Superior temporal gyrus (tissue), 1 donor: Measurements from ENCODE around the gene KAZN.
"Not testable (repeated sequence)": the region's sequence is repeated elsewhere in the genome, so short reads cannot be mapped to it uniquely, and the experiment has no call there.

ENCODE experiments used
- DNase-seq: peaks from one replicate; pipeline ENCODE4 v3.0.0-alpha.2; 2016; ENCODE audit errors: extremely low spot score

Gene KAZN

DNA sequence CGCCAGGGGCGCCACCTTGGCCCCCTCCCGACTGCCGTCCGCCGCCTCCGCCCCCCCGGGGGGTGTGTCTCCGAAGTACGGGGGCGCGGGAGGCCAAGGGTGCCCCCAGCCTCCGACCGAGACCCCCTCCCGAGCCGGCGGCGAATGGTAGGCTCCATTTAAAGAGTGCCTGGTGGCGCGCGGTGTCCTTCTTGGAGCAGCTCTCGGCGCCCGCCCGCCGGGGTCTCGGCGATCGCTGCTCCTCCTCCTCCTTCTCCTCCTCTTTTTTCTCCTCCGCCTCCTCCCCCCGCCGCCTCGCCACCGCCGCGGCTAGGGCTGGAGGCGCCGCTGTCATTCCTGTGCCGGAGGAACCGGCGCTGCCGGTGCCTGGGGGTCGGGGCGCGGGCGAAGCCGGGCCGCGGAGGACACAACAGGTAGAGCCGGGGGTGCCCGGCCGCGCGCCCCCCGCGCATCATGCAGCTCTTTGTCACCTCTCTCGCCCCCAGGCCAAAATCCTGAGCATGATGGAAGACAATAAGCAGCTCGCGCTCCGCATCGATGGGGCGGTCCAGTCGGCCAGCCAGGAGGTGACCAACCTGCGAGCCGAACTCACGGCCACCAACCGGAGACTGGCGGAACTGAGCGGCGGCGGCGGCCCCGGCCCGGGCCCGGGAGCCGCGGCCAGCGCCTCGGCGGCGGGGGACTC lies at the start of gene KAZN:
TSS of gene KAZN (plus strand) at position 188 of the 685 bp plus-strand sequence.
- DNase-seq: no peak

DNA sequence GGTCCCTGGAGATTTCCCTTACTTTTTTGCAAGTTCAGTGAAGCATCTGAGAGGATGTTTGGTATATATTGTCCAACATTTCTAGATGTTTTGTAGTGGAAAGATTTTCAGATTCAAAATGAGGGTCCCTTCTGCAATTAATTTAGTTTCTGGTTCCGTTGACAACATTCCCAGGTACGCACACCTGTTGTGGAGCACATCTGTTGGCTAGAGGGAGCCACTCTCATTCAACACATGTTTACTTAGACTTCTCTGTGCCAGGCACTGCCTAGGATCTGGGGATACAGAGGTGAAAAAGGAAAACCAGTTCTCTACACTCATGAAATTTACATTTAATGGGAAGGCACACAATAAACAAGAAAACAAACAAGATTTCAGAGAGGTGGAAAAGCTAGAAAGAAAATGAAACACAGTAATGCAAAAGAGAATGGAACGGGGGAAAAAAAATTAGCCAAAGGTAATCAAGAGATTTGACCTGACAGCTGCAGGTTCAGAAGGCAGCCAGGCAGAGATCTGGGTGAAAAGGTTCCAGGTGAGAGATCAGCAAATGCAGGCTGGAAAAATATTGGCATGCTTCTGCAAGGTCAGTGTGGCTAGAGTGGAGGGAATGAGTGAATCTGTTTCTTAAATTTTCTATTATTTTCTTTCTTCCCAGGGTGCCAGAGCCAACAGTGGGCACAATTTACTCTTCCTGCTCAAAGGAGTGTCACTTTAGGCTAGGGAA lies 48.4 kb upstream of the KAZN start:
- no peak for DNase-seq

DNA sequence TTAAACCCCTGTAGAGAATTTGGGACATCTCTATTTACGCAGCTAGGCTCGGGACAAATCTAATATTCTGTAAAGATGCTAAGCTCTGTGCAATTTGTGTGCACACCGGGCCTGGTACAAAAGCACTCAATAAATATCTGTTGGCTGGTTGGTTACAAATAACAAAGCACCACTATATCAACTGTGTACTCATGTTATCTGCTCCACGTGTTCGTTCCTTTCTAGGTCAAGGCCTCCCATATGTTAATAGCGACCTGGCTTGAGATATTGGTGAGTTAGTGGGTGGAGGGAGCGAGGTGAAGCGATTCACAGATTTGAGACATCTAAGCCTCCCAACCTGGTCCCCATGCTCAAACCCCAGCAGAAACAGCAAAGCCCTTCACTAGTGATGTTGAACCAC lies 47.1 kb upstream of the KAZN start:
- no peak for DNase-seq

DNA sequence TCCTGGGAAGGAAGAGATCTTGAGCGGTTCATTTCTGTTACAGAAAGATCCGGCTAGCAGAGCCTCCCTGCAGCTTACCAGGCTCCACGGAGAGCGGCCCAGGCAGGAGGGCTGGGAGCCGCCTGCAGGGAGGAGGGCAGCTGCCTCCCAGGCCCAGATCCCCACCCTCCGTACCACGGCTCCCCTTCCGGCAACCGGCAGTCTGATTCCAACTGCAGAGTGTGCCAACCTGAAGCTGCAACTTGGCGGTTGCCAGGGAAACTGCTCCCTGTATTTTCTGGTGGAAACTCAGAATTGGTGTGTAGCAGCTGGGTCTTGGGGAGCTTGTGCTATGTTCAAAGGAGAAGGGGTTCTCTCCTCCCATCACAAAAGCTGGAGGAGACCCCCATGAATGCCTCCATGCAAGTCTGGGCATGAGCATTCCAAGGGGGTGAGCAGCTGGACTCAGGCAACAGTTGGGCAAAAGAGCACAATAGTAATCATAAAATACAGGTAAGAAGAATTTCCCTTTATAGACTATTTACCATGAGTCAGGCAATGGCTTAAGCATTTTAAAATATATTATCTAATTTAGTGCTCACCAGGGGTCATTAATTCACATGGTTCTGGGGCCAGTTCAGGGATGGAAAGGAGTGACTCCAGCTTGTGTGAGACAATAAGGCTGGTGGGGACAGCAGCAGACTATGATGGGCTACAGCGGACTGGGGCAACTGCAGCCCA lies 46.1 kb upstream of the KAZN start:
- DNase-seq: peak; percentile 24

DNA sequence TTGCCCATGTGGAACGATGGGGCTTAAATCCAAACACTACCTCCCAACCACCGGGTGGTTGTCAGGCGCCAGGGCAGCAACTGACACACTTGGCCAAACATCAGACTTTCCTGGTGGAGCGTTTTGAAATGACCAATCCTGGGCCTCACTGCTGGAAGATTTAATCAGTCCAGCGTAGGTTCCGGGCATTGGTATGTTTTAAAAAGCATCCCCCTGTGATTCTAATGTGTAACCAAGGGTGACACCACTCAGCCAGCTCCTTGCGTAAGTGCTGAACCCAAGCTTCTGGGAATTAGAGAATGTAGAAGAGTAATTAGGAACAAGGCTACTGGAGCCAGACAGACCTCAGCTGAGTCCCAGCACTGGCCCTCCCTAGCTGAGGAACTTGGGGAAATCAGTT lies 44.8 kb upstream of the KAZN start:
- no peak for DNase-seq

DNA sequence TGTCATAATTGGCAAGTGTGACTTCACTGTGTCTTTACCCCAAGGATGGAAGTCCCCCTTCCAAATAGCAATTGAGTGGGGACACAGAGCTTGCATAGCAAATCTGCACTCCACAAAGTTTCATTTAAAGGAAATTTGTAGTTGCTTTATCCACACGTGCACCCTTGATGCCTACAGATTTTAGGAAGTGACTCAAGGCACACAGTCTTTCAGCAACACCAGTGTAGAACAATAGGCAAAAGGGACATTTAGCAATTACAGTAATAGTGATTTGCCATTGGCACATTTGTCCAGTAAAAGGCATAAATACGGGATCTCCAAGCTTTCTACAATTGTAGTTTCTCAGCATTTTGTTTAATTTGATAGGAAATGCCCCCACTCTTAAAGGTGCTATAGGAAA lies 43.4 kb upstream of the KAZN start:
- DNase-seq: no peak

DNA sequence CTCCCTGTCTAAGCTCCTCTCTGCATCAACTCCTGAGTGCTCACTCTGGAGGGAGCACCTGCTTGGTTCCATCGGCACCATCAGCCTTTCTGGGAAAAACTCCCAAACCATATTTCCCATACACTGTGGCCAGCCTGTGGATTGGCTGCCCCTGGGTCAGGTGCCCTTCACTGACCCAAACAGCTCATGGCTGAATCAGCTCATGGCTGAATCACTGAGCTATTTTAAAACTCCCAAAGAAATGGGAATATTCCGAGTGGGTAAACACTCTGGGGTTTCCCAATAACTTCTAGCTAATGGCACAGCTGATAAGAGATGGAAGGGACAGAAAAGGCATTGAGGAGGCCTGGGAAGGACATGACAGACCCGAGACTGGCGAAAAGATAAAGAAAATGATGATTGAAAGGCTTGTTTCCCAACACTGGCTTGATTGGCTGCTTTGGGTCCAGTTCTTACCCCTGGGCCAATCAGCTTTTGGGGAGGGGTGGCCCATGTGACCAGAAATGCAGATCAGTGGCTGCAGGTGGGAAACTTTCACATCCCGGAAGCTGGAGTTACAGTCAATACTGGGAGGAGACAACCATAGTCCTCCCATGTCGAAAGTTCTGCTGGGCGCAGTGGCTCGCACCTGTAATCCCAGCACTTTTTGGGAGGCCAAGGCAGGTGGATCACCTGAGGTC lies 37.3 kb upstream of the KAZN start:
- DNase-seq: no peak

DNA sequence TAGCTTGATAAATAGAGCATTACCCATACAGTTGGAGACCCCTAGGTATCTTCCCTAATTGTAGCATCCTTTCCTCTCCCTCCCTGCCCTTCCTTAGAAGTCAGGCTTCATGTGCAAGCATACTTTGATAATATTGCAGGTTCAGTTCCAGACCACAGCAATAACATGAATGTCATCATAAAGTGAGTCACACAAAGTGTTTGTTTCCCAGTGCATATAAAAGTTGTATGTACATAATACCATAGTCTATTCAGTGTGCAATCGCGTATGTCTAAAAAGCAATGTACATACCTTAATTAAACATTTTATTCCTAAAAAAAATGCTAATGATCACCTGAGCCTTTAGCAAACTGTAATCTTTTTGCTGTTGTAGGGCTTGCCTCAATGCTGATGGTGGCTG lies 33.4 kb upstream of the KAZN start:
- no peak for DNase-seq

DNA sequence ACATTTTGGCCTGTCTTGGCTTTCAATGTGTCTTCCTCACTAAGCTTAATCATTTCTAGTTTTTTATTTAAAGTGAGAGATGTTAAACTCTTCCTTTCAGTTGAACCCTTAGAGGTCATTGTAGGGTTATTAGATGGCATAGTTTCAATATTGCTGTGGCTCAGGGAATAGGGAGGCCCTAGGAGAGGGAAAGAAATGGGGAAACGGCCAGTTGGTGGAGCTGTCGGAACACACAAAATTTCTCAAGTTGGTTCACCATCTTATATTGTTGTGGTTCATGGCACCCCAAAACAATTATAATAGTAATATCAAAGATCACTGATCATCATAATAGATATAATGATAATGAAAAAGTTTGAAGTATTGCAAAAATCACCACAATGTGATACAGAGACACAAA lies 31.4 kb upstream of the KAZN start:
- no peak for DNase-seq

DNA sequence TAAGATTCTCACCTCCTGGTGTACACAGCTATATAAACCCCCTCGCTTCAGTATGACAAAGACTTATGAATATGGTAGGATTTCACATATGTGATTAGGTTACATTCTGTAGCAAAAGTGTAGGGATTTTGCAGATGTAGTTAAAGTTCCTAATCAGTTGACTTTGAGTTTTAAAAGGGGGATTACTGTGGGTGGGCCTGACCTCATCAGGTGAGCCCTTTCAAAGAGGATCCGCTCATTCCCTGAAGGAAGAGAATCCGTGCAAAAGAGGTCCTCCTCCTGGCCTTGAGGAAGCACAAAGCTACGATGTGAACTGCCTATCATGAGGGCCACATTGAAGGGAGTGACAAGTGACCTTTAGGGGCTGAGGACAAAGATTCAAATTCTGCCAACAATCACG lies 30.6 kb upstream of the KAZN start:
- DNase-seq: no peak

DNA sequence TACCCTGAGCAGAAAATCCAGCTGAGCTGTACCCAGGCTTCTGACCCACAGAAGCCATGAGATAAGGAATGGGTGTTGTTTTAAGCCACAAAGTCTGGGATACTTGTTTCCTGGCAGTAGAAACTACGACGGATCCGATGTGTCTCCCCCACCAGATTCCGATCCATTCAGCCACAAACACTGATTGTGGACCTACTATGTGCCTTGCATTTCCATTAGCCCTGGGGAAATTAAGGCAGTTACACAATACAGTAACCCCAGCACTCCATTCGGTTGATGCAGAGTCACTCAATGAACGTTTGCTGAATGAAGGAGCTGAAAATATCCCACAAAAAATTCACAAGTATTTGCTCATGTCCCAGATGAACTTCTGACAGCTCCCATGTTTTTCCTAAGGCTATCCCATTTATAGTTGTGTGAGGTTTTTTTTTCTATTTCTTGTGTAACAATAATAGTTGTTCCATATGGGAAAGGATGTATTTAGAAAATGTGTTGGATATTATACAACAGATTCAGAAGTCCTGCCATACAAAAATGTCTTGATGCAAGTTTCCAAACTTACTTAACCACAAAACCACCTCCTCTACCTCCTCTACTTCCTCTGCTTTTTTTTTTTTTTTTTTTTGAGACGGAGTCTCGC lies 29.6 kb upstream of the KAZN start:
- peak; percentile 23 for DNase-seq

DNA sequence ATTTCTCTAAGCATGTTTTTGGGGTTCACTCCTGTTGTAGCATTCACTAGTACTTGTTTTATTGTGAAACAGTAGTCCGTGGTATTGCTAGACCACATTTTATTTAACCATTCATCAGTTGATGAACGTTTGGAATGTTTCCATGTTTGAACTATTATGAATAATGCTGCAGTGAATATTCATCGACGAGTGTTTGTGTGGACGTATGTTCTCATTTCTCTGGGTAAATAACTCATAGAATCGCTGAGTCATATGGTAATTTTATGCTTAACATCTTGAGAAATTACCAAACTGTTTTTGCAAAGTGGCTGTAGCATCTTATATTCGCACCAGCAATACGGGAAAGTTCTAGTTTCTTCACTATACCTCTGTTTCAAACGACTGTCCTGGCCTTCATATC lies 28.0 kb upstream of the KAZN start:
- DNase-seq: no peak

DNA sequence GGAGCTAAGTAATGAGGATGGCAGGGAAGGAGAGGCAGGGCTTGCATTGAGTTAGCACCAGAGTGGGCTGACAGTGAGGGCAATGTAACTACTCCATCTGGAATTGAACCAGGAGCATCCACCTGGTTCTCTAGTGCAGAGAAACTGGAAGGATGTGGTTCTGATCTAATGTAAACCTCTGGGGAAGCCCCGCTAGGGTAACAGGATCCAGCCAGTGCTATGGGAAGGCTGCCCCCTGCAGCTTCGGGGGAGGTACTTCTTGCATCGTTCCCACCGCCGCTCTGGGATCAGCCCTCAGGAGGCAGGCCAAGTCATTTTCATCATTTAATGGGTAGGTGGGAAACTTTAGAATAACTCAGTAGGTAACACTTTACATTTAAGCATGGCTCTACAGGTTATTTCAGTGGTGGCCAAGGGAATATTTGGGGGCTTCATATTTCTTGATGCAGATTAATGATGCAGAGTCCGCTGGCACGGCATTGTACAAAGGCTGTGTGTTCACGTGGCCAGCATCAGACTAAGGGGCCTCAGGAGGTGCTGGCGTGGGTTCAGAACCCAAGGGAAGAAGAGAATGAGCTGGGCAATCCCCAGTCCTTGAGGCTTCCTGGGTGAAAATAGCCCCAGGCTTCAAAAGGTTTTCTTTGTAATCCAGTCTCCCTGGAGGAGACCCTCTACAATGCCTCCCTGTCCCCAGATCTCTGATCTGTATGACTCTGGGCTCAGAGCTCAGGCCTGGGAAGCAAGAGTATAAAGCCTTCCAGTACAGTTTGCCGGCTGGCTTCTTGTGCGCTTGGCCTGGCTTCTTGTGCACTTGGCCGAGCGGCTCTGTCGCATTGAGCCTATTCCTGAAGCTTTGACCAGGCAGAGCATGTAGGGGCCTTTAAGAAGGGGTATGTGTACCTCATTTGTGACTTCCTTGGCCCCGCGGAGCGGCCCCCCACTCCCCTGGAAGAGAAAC lies 26.4 kb upstream of the KAZN start:
- DNase-seq: no peak

DNA sequence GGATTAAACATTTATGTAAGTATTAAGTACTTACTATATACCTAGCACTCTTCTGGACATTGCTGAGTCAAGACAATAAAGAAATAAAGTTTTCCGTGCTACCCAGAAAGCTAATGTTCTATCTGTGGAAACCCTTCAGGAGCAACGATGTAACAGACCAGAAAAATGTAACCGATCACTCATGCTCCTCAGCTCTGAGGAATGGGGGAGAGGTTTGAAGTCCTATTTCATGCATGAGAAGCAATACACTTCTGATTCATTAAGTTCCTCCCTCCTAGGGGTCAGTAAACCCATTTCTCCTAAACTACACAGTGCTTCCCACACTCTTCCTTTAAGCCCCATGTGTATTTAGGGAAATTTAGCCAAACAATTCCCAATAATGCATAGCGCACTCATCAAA lies 25.6 kb upstream of the KAZN start:
- DNase-seq: no peak

DNA sequence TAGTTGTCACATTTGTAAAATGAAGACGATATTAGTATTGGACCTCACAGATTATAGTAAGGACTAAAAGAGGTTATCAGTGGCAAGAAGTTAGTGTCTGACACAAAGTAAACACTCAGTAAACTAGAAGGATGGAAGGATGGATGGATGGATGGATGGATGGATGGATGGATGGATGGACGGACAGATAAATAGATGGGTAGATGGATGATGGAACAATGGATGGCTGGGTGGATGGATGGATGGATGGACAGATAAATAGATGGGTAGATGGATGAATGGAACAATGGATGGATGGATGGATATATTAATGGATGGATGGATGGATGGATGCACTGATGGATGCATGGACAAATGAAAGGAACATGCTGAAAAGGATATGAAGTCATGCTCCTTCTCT lies 22.3 kb upstream of the KAZN start:
- DNase-seq: no peak

DNA sequence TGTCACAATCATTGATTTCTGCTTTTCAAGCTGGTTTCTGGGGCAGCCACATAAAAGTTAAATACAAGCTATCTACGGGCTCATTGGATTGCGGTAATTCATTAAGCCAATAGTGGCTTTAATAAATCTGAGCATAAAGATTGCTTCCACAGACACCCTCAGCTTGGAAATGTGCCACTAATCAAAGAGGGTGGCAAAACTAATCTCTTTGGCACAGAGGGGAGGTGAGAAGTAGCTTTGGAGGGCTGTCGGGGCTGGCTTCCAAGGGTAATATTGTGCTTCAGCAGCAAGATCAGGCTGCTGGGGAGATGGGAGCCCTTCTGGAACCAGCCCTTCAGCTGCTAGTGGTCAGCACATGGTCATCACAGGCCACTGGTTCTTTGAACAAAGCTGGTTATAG lies 21.2 kb upstream of the KAZN start:
- no peak for DNase-seq

DNA sequence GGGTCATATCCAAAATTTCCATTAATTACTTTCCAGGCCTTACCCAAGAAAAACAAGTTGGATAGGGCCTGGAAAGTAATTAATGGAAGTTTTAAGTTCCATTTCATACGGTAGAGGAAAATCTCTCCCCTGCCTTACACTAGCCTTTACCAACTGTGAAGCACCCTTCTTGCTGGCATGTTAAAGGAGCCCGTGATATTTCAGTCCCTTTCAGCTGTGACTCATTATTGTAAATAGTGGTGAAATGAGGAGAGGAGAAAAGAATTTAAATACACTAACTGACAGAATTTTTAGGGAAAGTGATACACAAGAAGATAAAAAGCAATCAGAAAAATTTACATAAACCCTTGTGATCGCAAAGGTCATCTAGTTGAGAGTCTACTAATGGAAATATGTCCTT lies 20.3 kb upstream of the KAZN start:
- DNase-seq: no peak

DNA sequence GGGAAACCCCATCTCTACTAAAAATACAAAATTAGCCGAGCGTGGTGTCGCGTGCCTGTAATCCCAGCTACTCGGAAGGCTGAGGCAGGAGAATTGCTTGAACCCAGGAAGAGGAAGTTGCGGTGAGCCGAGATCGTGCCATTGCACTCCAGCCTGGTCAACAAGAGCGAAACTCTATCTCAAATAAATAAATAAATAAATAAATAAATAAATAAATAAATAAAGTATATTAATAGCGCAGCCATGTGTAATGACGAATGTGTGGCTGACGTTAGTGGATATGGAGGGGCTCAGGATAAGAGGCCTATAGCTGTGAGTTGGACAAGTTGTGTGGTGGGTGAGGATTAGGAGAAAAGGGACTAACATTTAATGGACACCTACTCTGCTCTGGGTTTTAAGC lies 18.2 kb upstream of the KAZN start:
- not testable (repeated sequence) for DNase-seq

DNA sequence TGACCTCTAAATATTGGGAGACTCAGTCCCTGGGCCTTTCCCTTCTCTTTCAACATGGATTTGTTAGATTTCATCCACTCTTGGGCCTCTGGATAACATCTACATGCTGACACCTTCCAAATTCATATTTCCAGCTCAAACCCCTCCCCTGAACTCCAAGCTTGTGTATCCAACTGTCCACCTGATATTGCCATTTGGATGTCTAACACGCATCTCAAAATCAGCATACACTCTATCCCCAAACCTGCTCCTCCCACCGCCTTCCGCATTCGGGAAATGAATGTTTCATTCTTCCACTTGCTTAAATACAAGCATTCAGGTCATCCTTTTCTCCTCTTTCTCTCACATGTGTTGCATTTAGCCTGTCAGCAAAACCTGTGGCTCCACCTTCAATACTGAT lies 17.5 kb upstream of the KAZN start:
- DNase-seq: no peak

DNA sequence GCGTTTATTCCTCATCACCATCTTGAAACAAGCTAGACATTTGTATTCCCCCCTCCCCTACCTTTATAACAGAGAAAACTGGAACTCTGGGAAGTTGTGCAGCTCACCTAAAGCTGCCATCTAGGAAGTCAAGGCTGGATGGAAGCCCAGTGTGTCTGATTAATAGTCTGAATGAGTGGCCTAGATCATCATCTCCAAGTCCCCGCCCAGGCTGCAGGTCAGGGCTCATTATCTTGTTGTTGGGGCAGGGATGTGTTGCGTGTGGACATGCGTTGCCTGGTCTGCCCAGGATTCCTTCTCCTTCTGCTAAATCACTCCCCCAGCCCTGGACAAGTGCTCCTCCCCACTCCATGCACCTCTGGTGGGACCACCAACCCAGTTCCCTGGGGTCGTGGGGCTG lies 14.7 kb upstream of the KAZN start:
- DNase-seq: no peak

DNA sequence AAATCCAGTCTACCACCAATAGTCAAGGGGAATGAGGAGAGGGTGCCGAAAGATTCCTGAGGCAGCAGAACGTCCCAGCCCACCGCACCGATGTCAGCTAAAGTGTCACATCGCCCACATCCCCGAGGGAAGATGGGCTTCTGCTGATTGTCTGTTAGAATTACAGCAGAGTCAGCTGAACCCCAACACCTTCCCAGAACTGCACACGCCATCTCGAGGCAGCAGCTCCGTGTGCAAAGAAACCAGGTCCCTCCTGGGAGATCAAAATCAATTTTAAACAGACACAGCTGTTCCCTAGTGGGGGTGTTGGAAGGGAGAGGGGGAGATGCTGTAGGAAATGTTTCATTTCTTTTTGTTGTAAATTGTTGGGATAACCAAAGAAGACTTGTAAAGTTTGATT lies 12.8 kb upstream of the KAZN start:
- no peak for DNase-seq
